Colonic mucosa (tissue), 4 donors: ENCODE data around the gene ITPKA. TPM values are rescaled to one million over a fixed set of nuclear protein-coding genes. Genes with fewer than 3 reads are reported as not detected.

Source experiments
- DNase-seq: peaks from one replicate; pipeline ENCODE4 v3.0.0-alpha.2; 2020
- H3K27ac ChIP-seq: fragments of 200-600 bp; one replicate; pipeline ENCODE4 v1.8.0; 2021
- H3K27me3 ChIP-seq: fragments of 200-600 bp; one replicate; pipeline ENCODE4 v1.8.0; 2021
- H3K36me3 ChIP-seq: fragments of 200-600 bp; one replicate; pipeline ENCODE4 v1.8.0; 2021
- H3K4me1 ChIP-seq: fragments of 200-600 bp; one replicate; pipeline ENCODE4 v1.8.0; 2021; ENCODE audit warnings: mild to moderate bottlenecking
- H3K4me3 ChIP-seq: fragments of 200-600 bp; one replicate; pipeline ENCODE4 v1.8.0; 2021
- H3K9ac ChIP-seq, 2 donors: one replicate each; pipeline ENCODE4 v1.7.0; 2013; ENCODE audit warnings: control low read depth in 2 of 2, low read depth in 2 of 2, low read length in 2 of 2
- H3K9me3 ChIP-seq: fragments of 200-600 bp; one replicate; pipeline ENCODE4 v1.8.0; 2021
- CTCF ChIP-seq: fragments of 200-600 bp; IDR thresholded peaks from one replicate; pipeline ENCODE4 v1.8.0; 2022; ENCODE audit warnings: antibody characterized with exemption, mild to moderate bottlenecking
- intact Hi-C: fragments of 100-400 bp; cut with DNase I; formaldehyde crosslinking; loops from one replicate; pipeline ENCODE4 v1.14.1; 2022
- total RNA-seq, 2 donors: library from RNA; stranded (reverse); fragmentation: NEBNext Ultra II Directional in 1 of 2; extraction: Animal tissue kit (Norgen Biotek cat#: 25700) in 1 of 2; gene quantifications; one replicate each; pipeline ENCODE4 v1.2.1, GENCODE V29; 2021
- donor health status: healthy.
- donor health status: DM: no; HTN: no; CAD: no.
- donor health status: DM: no; HTN: no; CAD: no.

Gene ITPKA
- total RNA-seq, 2 donors from 2014 or later = 36.1 to 43.5 TPM

GRCh38 chr15:41544650-41545015, 51.0 kb downstream of the ITPKA start:
- Histone ChIP-seq H3K9me3 (no peaks in the 10 kb centered on the region), H3K27ac (no peak overlapping the region), H3K9ac (no peak overlapping the region), H3K36me3 (no peaks in the 10 kb centered on the region), H3K4me1 (no peaks in the 10 kb centered on the region), H3K4me3 (peak overlapping the region; percentile 77), H3K27me3 (no peaks in the 10 kb centered on the region)
- peak; percentile 21 for DNase-seq
- intact Hi-C loops = no loop called here
- no peak for TF ChIP-seq CTCF

- Histone ChIP-seq H3K27me3 (no peaks in the 10 kb centered on the region), H3K9ac (no peak overlapping the region), H3K27ac (no peak overlapping the region), H3K9me3 (no peaks in the 10 kb centered on the region), H3K36me3 (no peaks in the 10 kb centered on the region), H3K4me1 (no peaks in the 10 kb centered on the region), H3K4me3 (no peak overlapping the region)
- DNase-seq = no peak
- intact Hi-C loops = no loop called here
- TF ChIP-seq CTCF = no peak
These were observed 51.5 kb downstream of the ITPKA start for GRCh38 chr15:41545218-41545617.

- Histone ChIP-seq H3K4me1 (no peaks in the 10 kb centered on the region), H3K36me3 (no peaks in the 10 kb centered on the region), H3K27me3 (no peaks in the 10 kb centered on the region), H3K4me3 (no peak overlapping the region), H3K9me3 (no peaks in the 10 kb centered on the region), H3K9ac (no peak overlapping the region), H3K27ac (no peak overlapping the region)
- intact Hi-C loops = no loop called here
- no peak for TF ChIP-seq CTCF
- DNase-seq = no peak
These were observed 53.4 kb downstream of the ITPKA start for GRCh38 chr15:41546851-41547786.

GRCh38 chr15:41550066-41550775, 56.5 kb downstream of the ITPKA start:
- no peak for DNase-seq
- Histone ChIP-seq H3K4me1 (no peaks in the 10 kb centered on the region), H3K27ac (no peak overlapping the region), H3K36me3 (no peaks in the 10 kb centered on the region), H3K9me3 (no peaks in the 10 kb centered on the region), H3K9ac (no peak overlapping the region), H3K27me3 (no peaks in the 10 kb centered on the region), H3K4me3 (no peak overlapping the region)
- intact Hi-C loops = no loop called here
- TF ChIP-seq CTCF = no peak

Other genes starting within 250 kb of the ITPKA start
- gene OIP5, start 161.3 kb upstream of the ITPKA start, total RNA-seq = 10 to 100 TPM in 1 of 2 donors, 1 to 10 TPM in 1; 5.7 to 23.0 TPM
- gene NUSAP1, start 161.0 kb upstream of the ITPKA start, total RNA-seq = 10 to 100 TPM; 28.6 to 86.4 TPM
- 10 to 100 TPM; 16.3 to 19.2 TPM for gene NDUFAF1, start 91.4 kb upstream of the ITPKA start, total RNA-seq
- 10 to 100 TPM; 21.0 to 28.7 TPM for gene RTF1, start 76.8 kb upstream of the ITPKA start, total RNA-seq
- gene LTK, start 20.0 kb downstream of the ITPKA start, total RNA-seq = 1 to 10 TPM; 6.9 to 8.2 TPM
- gene RPAP1, start 50.4 kb downstream of the ITPKA start, total RNA-seq = 10 to 100 TPM; 21.7 to 53.8 TPM
- 1 to 10 TPM; 3.2 to 6.0 TPM for gene TYRO3, start 65.3 kb downstream of the ITPKA start, total RNA-seq
- 10 to 100 TPM; 21.8 to 25.8 TPM for gene MGA, start 166.5 kb downstream of the ITPKA start, total RNA-seq